ENCODE results near the gene TCP11.

GRCh38 chr6:35170166-35170565, 29.0 kb upstream of the TCP11 start:
- no peak for TF ChIP-seq CTCF (IDR thresholded peaks at IDR 0.05)
- TF ChIP-seq POLR2A (IDR thresholded peaks at IDR 0.05) = no peak
